B cell (primary cell): ENCODE measurements around the gene KRT72.

Experiments
- CTCF ChIP-seq: fragments of 200-600 bp; IDR thresholded peaks from one replicate; pipeline ENCODE4 v1.8.0; 2022; ENCODE audit warnings: antibody characterized with exemption, mild to moderate bottlenecking
- EZH2 ChIP-seq: IDR thresholded peaks from 2 replicates; pipeline ENCODE4 v1.6.1; 2012; ENCODE audit warnings: borderline replicate concordance, low read depth, mild to moderate bottlenecking, moderate library complexity, low read length; ENCODE audit not compliant: insufficient read depth, poor library complexity, severe bottlenecking

GRCh38 chr12:52614381-52615207, 13.3 kb upstream of the KRT72 start:
- TF ChIP-seq CTCF (no peak), EZH2 (no peak)
